ENCODE data around the gene SAMD5.
A peak's percentile ranks its signal among the peaks of the same experiment; 100 is the strongest.
"Not testable (repeated sequence)": the region's sequence is repeated elsewhere in the genome, so short reads cannot be mapped to it uniquely, and the experiment has no call there.

SAMD5 gene

DNA sequence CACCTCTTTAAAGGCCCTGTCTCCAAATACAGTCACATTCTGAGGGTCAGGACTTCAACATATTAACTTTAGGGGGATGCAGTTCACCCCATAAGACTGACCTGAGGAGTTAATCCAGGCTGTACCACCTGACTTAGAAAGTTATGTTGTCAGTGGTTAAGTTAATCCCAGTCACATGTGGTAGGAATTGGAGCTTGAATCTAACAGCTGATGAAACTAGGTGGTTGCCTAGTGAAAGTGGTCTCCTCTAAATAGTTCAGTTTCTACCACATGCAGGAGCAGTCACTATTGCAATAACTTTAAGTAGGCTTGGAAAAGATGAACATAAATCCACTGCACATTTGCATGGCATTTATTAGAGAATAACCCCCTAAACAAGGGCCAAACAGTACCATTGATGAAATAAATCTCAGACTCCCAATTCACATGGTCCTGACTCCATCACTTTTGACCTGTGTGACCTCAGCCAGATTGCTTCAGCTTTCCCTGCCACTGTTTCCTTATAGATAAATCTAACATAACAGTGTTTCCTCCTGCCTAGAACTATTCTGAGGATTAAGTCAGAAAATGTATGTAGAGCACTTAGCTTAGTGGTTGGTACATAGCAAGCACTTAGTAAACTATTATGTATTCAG is 20.1 kb downstream of the SAMD5 start:
- DNase-seq: no peak

DNA sequence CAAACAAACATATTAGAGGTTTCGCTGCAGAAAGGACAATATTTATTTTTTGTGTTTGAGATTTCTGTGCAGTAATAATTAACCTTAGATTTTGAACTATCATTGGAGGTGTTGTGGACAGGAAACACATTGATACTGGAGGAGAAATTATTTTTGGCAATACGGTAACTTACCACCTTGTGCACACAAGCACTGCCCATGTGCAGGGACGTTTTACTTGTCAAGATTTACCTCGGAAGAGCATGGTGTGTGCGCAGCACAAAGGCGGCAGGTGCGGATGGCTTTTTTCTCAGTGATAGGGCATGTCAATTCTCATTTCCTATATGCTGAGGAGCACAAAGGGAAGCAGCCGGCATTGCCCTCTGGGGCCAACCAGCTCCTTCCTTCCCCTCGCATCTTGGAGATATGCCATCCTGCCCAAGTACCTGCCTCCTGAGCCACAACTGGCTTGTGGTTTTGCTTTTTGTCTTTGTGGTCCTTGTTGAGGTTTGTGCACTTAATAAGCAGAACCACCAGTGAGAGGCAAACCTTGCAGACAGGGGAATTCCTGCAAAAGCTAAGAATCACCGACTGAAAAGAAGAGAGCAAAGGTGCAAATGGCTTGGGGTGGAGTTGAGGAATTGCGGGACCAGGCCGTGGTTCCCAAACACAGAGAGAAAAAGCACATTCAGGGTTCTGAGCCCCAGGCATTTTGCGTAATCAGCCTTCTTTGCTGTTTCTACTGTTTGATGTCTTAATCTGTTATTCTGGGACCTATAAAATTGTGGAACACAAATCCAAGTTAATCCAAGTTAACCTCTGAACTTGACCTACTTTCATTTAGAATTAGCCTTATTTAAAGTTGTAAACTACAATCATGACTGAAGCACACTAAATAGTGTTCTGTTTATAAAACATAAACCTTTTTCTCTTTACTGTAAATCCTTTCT is 21.9 kb downstream of the SAMD5 start:
- DNase-seq: peak in 1 of 5 experiments; percentile 49

GRCh38 chr6:147531321-147531720 is 22.8 kb downstream of the SAMD5 start:
- no peak for DNase-seq

DNA sequence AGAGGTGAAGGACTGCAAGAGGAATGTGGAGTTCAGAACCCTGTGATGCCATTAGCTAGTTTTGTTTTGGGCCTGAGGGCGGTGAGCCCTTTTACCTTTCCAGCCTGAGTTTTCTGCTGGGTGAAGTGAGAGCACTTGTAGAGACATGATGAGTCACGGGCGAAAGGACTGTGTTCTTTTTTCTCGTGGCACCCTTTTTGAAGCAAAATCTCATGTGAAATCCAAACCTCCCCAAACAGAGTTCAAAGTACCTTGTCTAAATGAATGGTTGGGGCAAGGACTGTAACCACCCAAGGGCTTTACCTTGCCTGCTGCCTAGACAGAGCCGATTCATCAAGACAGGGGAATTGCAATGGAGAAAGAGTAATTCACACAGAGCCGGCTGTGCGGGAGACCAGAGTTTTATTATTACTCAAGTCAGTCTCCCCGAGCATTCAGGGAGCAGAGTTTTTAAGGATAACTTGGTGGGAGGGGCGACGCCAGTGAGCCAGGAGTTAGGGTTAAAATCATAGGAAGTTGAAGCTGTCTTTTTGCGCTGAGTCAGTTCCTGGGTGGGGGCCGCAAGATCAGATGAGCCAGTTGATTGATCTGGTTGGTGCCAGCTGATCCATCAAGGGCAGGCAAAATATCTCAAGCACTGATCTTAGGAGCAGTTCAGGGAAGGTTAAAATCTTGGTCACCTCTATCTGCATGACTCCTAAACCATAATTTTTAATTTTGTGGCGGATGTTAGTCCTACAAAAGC is 25.8 kb downstream of the SAMD5 start:
- no peak for DNase-seq

GRCh38 chr6:147538821-147539220 is 30.3 kb downstream of the SAMD5 start:
- DNase-seq: no peak

GRCh38 chr6:147540075-147540474 is 31.6 kb downstream of the SAMD5 start:
- DNase-seq: no peak

DNA sequence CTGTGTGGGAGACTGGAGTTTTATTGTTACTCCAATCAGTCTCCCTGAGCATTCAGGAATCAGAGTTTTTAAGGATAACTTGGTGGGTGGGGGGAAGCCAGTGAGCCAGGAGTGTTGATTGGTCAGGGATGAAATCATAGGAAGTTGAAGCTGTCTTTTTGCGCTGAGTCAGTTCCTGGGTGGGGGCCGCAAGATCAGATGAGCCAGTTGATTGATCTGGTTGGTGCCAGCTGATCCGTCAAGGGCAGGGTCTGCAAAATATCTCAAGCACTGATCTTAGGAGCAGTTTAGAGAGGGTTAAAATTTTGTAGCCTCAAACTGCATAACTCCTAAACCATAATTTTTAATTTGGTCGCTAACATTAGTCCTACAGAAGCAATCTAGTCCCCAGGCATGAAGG is 33.9 kb downstream of the SAMD5 start:
- DNase-seq: not testable (repeated sequence)

DNA sequence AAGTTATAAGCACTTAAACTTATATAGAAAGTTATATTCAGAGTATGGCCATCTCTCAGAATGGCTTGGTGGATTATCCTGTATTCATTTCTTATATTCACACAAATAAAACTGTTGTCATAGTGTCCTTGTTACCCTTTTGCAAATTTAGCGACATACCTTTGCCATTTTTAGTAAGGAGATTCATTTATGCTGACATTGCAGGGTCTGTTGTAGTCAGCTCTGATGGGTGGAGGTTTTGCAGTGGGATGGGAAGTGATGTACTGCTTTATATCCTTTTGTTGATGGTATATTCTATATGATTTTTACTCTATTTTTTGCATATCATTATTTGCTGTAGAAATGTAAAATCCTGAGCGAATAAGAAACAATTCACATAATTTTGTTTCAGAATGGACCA is 35.9 kb downstream of the SAMD5 start:
- DNase-seq: no peak

DNA sequence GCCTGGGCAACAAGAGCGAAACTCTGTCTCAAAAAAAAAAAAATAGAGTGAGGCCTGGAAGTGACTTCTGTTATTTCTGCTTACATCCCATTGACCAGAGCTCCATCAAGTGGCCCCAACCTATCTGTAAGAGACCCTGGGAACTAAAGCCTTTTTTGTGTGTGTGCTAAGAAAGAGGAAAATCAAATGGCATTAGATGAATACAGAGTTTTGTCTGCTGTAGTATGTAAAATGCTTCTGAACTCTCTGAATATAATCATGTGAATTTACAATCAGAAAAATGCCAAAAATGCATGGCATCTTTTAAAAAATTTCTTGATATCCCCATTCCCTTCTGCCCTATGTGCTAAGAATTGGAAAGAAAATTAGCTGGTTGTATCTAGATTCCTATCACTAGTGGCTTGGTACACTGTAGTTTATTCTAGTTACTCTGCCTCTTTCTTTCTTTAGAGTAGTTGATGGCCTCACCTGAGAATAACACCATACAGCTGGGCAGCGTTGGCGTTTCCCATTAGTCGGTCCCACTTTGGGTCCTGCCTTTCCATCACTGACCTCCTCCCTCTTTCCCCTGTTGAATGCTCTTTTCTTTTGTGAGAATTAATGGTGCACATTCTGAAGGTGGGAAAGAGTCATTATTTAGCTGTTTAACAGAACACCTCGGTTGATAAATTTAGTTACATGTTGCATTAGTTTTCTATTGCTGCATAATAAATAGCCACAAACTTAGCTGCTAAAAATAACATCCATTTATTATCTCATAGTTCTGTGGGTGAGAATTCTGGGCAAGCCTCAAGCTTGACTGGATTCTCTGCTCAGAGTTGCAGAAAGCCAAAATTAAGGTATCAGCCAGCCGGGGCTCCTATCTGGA is 38.2 kb downstream of the SAMD5 start:
- no peak for DNase-seq

DNA sequence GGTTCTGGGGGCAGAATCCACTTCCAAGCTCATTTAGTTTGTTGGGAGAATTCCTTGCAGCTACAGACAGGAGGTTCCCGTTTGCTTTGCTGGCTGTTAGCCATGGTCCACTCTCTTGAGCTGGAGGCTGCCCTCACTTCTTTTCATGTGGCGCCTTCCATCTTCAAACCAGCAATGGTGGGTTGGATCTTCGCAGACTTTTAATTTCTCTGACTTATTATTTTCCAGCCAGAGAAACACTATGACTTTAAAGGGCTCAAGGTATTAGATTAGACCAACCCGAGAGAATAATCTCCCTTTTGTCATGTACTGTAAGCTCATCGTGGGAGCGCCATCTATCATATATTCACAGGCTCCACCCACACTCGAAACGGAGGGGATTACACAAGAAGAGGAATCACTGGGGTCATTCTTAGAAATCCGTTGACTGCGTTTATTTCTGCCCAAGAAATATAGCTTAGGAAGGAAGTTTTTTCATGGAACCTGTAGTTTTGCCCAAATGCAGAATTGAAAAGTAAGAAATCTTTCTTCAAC is 38.9 kb downstream of the SAMD5 start:
- no peak for DNase-seq

GRCh38 chr6:147548921-147549475 is 40.5 kb downstream of the SAMD5 start:
- no peak for DNase-seq

GRCh38 chr6:147549531-147549930 is 41.0 kb downstream of the SAMD5 start:
- no peak for DNase-seq

DNA sequence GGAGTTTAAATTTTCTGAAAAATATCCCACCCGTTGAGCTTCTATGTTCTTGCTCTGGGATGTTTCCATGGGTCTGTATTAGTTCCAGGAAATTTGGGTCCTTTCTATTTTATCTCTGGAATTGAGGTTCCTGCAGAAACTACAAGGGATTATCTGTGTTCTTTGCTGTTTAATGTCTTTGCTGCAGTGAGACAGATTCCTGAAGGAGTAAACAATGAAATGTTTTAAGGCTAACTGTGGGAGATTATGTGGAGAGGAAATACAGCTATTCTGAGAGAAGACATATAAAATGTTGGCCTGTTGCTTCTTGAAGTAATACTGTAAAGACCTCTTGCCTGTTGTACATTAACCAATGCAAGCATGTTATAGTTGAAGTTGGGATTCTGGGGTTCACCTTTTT is 43.5 kb downstream of the SAMD5 start:
- no peak for DNase-seq

- no peak for DNase-seq
Observed at GRCh38 chr6:147553099-147553498, 44.6 kb downstream of the SAMD5 start.

DNA sequence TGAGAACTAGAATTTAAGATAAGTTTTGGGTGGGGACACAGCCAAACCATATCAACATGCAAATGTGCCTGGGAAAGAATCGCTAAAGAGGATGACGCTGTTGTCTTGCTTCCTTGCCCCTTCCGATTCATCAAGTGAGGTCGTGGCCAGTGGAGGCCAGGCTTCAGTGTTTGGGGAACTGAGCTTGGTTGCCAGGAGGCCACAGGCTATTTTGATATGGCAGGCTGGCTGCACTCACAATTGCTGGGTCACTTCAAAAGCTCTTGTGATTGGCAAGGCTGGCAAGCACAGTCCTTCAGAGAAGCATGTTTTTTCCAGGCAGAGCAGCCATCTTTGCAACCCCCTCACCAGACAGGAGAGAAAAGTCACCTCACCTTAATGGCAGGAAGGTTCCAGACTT is 45.8 kb downstream of the SAMD5 start:
- DNase-seq: no peak

DNA sequence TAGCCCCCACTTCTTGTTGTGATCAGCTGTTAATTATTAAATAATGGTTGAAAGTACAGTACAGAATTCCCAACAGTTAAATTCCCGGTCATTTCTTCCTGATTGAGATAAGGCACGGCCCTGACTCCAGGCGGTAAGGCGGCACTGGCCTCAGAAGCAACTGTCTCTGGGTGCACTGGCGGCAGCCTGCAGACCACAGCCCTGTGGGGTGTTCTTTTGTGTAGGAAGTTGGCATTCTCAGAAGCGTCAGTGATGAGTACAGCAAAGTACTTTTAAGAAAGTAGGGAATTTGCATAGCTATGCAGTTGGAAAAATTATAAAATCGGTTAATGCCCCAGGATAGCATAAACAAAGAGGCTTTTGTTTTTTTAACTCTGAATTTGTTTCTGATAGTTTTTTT is 50.5 kb downstream of the SAMD5 start:
- no peak for DNase-seq

GRCh38 chr6:147560670-147561069 is 52.2 kb downstream of the SAMD5 start:
- no peak for DNase-seq

DNA sequence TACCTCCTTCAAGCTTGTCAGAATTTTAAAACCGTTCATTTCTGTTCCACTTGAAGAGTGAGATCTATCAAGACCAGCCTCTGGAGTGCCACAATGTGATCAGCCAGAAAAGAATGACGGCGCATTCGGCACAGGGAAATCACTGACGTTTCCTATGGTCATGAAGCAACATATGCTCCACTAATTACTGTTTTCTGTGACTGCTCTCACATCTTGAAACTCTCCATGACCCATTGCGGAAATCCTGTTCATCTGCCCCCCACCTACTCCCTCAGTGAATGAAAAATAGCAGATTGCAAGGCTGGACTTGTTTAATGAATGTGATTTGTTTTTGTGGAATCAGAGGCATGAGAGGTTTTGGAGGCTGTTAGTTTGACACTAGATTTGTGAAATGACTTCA is 53.2 kb downstream of the SAMD5 start:
- no peak for DNase-seq

GRCh38 chr6:147563472-147563871 is 55.0 kb downstream of the SAMD5 start:
- DNase-seq: no peak

- DNase-seq: no peak
Observed at GRCh38 chr6:147564556-147564955, 56.1 kb downstream of the SAMD5 start.

- no peak for DNase-seq
Observed at GRCh38 chr6:147566244-147566898, 57.9 kb downstream of the SAMD5 start.

Data from T-helper 2 cell (primary cell).